WTC11 (cell line): Measurements from ENCODE around the gene CES5A.

ENCODE experiments used
- CREB1 ChIP-seq: sonication (generic); formaldehyde crosslinking; IDR thresholded peaks from 2 replicates; pipeline ENCODE4 v1.8.0; 2023; ENCODE audit warnings: mild to moderate bottlenecking, missing genetic modification reagents
- SMAD3 ChIP-seq: sonication (generic); formaldehyde crosslinking; IDR thresholded peaks from 2 replicates; pipeline ENCODE4 v1.8.0; 2022; ENCODE audit warnings: missing genetic modification reagents, mild to moderate bottlenecking, borderline replicate concordance
- TF ChIP-seq, protein P1 (sequence below): fragments of 200-600 bp; IDR thresholded peaks from 2 replicates; pipeline ENCODE4 v1.8.0; 2022; ENCODE audit warnings: antibody characterized with exemption
- TF ChIP-seq, protein P2 (sequence below): sonication (generic); formaldehyde crosslinking; IDR thresholded peaks from 2 replicates; pipeline ENCODE4 v1.8.0; 2022; ENCODE audit warnings: mild to moderate bottlenecking, missing genetic modification reagents
- TF ChIP-seq, protein P3 (sequence below): sonication (generic); formaldehyde crosslinking; IDR thresholded peaks from 2 replicates; pipeline ENCODE4 v1.8.1; 2023; ENCODE audit warnings: mild to moderate bottlenecking, missing genetic modification reagents
- TF ChIP-seq, protein P4 (sequence below): sonication (generic); formaldehyde crosslinking; IDR thresholded peaks from 2 replicates; pipeline ENCODE4 v1.8.1; 2022; ENCODE audit warnings: mild to moderate bottlenecking, missing genetic modification reagents, moderate library complexity, borderline replicate concordance

DNA sequence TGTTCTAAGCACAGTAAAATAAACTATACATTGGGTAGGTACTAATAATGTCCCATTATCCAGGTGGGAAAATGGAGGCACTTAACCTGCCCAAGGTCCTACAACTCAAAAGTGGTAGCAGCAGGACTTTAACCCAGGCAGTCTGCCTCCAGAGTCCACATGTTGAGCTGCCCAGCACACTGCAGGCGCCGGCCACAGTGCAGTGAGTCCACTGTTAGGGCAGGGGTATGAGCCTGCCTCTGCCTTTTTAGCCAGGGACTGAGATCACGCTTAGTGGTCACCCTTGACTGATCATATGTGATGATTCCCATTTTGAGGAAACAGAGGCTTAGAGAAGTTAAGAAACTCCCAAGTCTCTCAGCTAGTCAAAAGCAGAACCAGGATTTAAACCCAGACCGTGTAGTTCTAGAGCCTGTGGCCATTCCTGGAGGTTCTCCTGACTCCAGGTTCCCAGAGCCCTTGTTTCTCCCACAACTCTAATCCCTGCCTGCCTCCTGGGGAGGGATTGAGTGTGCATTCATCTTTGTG lies 50.6 kb downstream of the CES5A start:
- no peak for TF ChIP-seq SMAD3 (CRISPR knock-in tag)
- TF ChIP-seq, protein P1, sequence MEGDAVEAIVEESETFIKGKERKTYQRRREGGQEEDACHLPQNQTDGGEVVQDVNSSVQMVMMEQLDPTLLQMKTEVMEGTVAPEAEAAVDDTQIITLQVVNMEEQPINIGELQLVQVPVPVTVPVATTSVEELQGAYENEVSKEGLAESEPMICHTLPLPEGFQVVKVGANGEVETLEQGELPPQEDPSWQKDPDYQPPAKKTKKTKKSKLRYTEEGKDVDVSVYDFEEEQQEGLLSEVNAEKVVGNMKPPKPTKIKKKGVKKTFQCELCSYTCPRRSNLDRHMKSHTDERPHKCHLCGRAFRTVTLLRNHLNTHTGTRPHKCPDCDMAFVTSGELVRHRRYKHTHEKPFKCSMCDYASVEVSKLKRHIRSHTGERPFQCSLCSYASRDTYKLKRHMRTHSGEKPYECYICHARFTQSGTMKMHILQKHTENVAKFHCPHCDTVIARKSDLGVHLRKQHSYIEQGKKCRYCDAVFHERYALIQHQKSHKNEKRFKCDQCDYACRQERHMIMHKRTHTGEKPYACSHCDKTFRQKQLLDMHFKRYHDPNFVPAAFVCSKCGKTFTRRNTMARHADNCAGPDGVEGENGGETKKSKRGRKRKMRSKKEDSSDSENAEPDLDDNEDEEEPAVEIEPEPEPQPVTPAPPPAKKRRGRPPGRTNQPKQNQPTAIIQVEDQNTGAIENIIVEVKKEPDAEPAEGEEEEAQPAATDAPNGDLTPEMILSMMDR: no peak
- TF ChIP-seq, protein P2, sequence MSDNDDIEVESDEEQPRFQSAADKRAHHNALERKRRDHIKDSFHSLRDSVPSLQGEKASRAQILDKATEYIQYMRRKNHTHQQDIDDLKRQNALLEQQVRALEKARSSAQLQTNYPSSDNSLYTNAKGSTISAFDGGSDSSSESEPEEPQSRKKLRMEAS (CRISPR knock-in tag): no peak
- TF ChIP-seq, protein P3, sequence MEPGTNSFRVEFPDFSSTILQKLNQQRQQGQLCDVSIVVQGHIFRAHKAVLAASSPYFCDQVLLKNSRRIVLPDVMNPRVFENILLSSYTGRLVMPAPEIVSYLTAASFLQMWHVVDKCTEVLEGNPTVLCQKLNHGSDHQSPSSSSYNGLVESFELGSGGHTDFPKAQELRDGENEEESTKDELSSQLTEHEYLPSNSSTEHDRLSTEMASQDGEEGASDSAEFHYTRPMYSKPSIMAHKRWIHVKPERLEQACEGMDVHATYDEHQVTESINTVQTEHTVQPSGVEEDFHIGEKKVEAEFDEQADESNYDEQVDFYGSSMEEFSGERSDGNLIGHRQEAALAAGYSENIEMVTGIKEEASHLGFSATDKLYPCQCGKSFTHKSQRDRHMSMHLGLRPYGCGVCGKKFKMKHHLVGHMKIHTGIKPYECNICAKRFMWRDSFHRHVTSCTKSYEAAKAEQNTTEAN (CRISPR knock-in tag): no peak
- TF ChIP-seq CREB1 (CRISPR knock-in tag): no peak
- TF ChIP-seq, protein P4, sequence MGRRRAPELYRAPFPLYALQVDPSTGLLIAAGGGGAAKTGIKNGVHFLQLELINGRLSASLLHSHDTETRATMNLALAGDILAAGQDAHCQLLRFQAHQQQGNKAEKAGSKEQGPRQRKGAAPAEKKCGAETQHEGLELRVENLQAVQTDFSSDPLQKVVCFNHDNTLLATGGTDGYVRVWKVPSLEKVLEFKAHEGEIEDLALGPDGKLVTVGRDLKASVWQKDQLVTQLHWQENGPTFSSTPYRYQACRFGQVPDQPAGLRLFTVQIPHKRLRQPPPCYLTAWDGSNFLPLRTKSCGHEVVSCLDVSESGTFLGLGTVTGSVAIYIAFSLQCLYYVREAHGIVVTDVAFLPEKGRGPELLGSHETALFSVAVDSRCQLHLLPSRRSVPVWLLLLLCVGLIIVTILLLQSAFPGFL (CRISPR knock-in tag): no peak
